SU-DHL-6 (cell line): ENCODE results near the gene KIF20A.
A peak's percentile ranks its signal among the peaks of the same experiment; 100 is the strongest.

ENCODE experiments used
- H2AFZ ChIP-seq: fragments of 200-600 bp; sonication (generic); 2 replicates; pipeline ENCODE4 v1.6.1; 2014; ENCODE audit warnings: low read depth, mild to moderate bottlenecking, moderate library complexity, mixed read lengths, antibody characterized with exemption, low read length; ENCODE audit not compliant: severe bottlenecking
- H3F3A ChIP-seq: fragments of 200-600 bp; shearing (Covaris generic); 2 replicates; pipeline ENCODE4 v1.6.0; 2016; ENCODE audit warnings: antibody characterized with exemption, mild to moderate bottlenecking; ENCODE audit not compliant: insufficient read depth
- H3K27ac ChIP-seq: fragments of 200-600 bp; sonication (generic); 2 replicates; pipeline ENCODE4 v1.5.1; 2016; ENCODE audit warnings: low read depth, mild to moderate bottlenecking, low read length, moderate library complexity, mixed read lengths
- H3K27me3 ChIP-seq: fragments of 200-600 bp; sonication (generic), shearing (Covaris generic); 2 replicates; pipeline ENCODE4 v1.6.0; 2014; ENCODE audit warnings: mild to moderate bottlenecking, low read length
- H3K36me3 ChIP-seq: fragments of 200-600 bp; sonication (generic); 2 replicates; pipeline ENCODE4 v1.6.1; 2014; ENCODE audit warnings: mild to moderate bottlenecking, low read length, mixed read lengths
- H3K4me2 ChIP-seq: fragments of 300-600, 200-600 bp; shearing (Covaris generic), sonication (generic); 2 replicates; pipeline ENCODE4 v1.6.0; 2014; ENCODE audit warnings: low read length, low read depth, mild to moderate bottlenecking; ENCODE audit not compliant: poor library complexity, severe bottlenecking
- H3K4me3 ChIP-seq: fragments of 200-600 bp; sonication (generic); 2 replicates; pipeline ENCODE4 v1.5.1; 2014; ENCODE audit warnings: antibody characterized with exemption, low read length, mild to moderate bottlenecking, mixed read lengths; ENCODE audit not compliant: insufficient read depth, poor library complexity, severe bottlenecking
- H3K79me2 ChIP-seq: fragments of 200-600 bp; sonication (generic); 2 replicates; pipeline ENCODE4 v1.6.1; 2014; ENCODE audit warnings: mild to moderate bottlenecking, low read length, moderate library complexity; ENCODE audit not compliant: insufficient read depth
- H3K9ac ChIP-seq: fragments of 200-600 bp; sonication (generic); 2 replicates; pipeline ENCODE4 v1.7.0; 2014; ENCODE audit warnings: mild to moderate bottlenecking, low read length
- H3K9me2 ChIP-seq: fragments of 200-600 bp; sonication (generic); replicated peaks from 2 replicates; pipeline ENCODE4 v1.6.1; 2014; ENCODE audit warnings: low read length; ENCODE audit not compliant: insufficient read depth
- H3K9me3 ChIP-seq: fragments of 200-600 bp; sonication (generic); 2 replicates; pipeline ENCODE4 v1.6.1; 2014; ENCODE audit warnings: low read length, mixed read lengths; ENCODE audit not compliant: insufficient read depth
- H4K20me1 ChIP-seq: fragments of 200-600 bp; sonication (generic); 2 replicates; pipeline ENCODE4 v1.6.1; 2014; ENCODE audit warnings: low read depth, mild to moderate bottlenecking, antibody characterized with exemption, low read length, moderate library complexity, mixed read lengths
- EZH2phosphoT487 ChIP-seq: fragments of 200-600 bp; sonication (generic), shearing (Covaris generic); conservative IDR thresholded peaks from 2 replicates; pipeline ENCODE4 v1.6.1; 2018; ENCODE audit warnings: mild to moderate bottlenecking, antibody characterized with exemption, low read length, moderate library complexity, mixed read lengths
- TF ChIP-seq, protein P1 (sequence below): fragments of 200-600 bp; sonication (generic); IDR thresholded peaks from one replicate; pipeline ENCODE4 v1.5.1; 2017; ENCODE audit warnings: antibody characterized with exemption, mild to moderate bottlenecking, low read length, moderate library complexity; ENCODE audit not compliant: insufficient read depth, poor library complexity, severe bottlenecking

The KIF20A gene

DNA sequence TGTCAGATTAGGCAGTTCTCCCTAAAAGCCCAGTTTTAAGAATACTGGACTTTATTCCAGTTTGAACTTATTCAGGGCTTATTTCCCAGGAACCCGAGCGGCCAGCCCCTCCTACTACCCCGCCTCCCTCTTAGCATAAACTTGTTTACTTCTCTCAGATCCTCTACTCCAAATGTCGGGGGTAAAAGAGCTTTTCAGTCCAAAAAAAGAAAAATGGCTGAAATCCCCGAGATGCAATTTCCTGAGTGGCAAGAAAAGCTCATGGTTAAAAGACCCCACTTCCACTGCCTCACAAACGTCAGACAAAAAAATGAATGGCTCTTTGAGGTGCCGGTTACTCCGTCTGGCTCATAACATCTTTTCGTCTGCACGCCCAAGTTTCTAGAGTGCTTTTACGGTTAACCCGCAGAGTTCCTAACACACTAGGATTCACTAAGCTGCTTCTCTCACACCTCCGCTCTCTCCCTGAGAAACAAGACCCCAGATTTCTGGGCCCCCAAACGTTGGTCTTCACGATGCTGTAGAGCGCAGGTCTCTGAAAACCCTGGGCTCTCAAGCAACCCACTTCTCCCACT, 884 bp upstream of the KIF20A start:
- Histone ChIP-seq H3K36me3 (no peaks in the 10 kb centered on the region), H4K20me1 (no peaks in the 10 kb centered on the region), H2AFZ (peak overlapping the region; percentile 93), H3K79me2 (peaks cover 32% of the 10 kb centered on the region), H3K4me2 (peak overlapping the region; percentile 75), H3K9me2 (no peaks in the 10 kb centered on the region), H3K27me3 (no peaks in the 10 kb centered on the region), H3K4me3 (peak overlapping the region; percentile 83), H3K27ac (peak overlapping the region; percentile 83), H3K9ac (peak overlapping the region; percentile 75), H3F3A (0 out of 2 replicates have a peak, but pooled peaks cover 10% of the 10 kb centered on the region), H3K9me3 (no peaks in the 10 kb centered on the region)
- TF ChIP-seq, protein P1, sequence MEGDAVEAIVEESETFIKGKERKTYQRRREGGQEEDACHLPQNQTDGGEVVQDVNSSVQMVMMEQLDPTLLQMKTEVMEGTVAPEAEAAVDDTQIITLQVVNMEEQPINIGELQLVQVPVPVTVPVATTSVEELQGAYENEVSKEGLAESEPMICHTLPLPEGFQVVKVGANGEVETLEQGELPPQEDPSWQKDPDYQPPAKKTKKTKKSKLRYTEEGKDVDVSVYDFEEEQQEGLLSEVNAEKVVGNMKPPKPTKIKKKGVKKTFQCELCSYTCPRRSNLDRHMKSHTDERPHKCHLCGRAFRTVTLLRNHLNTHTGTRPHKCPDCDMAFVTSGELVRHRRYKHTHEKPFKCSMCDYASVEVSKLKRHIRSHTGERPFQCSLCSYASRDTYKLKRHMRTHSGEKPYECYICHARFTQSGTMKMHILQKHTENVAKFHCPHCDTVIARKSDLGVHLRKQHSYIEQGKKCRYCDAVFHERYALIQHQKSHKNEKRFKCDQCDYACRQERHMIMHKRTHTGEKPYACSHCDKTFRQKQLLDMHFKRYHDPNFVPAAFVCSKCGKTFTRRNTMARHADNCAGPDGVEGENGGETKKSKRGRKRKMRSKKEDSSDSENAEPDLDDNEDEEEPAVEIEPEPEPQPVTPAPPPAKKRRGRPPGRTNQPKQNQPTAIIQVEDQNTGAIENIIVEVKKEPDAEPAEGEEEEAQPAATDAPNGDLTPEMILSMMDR: no peak
- TF ChIP-seq EZH2phosphoT487: no peak

DNA sequence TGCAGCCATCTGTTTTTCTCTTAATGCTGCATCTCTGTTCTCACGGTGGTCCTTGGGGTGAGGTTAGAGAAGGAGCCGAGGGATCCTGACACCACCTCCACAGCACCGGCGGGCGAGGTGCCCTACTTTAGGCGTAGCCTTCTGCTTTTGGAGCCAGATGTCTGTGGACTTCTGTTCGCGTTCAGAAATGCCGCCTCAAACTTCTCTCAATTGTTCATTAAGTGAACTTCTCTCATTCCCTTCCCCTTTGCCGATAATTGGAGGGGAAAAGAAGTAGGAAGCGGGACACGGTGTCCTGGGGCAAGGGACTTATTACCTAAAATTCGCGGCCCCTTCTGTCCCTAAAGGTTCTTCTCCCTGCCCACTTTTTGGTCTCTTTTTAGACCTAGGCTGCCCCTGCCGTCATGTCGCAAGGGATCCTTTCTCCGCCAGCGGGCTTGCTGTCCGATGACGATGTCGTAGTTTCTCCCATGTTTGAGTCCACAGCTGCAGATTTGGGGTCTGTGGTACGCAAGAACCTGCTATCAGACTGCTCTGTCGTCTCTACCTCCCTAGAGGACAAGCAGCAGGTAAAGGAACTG, 455 bp downstream of the KIF20A start:
- H3K27ac ChIP-seq: peak overlapping the region; percentile 83
- H3K4me2 ChIP-seq: peak overlapping the region; percentile 75
- H3K36me3 ChIP-seq: no peaks in the 10 kb centered on the region
- TF ChIP-seq EZH2phosphoT487: no peak
- TF ChIP-seq, protein P1: no peak
- no peaks in the 10 kb centered on the region for H3K27me3 ChIP-seq
- no peaks in the 10 kb centered on the region for H3K9me2 ChIP-seq
- peaks cover 32% of the 10 kb centered on the region for H3K79me2 ChIP-seq
- 0 out of 2 replicates have a peak, but pooled peaks cover 10% of the 10 kb centered on the region for H3F3A ChIP-seq
- no peaks in the 10 kb centered on the region for H3K9me3 ChIP-seq
- no peaks in the 10 kb centered on the region for H4K20me1 ChIP-seq
- peak overlapping the region; percentile 83 for H3K4me3 ChIP-seq
- H3K9ac ChIP-seq: peak overlapping the region; percentile 75
- H2AFZ ChIP-seq: peak overlapping the region; percentile 71

DNA sequence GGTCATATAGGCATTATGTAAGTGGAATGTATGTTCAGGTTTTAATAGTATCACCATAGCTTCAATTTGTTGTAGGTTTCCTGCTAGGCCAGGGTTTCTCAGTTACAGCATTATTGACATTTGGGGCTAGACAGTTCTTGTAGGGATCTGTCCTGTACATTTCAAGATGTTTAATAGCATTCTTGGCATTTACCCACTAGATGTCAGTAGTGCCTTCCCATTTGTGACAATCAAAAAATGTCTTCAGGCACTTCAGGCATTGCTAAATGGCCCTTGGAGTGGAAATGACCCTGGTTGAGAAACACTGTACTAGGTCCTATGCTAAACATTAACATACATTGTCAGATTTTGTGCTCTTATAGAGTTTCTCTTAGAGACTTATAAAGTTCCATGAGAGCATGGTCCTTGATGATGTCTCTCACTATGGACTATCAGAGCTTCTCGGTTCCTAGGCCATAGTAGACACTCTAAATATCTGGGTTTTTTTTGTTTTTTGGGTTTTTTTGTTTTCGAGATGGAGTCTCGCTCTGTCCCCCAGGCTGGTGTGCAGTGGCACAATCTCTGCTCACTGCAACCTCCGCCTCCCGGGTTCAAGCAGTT, 1.4 kb downstream of the KIF20A start:
- H3K9me3 ChIP-seq: no peaks in the 10 kb centered on the region
- no peaks in the 10 kb centered on the region for H3K36me3 ChIP-seq
- H3K9me2 ChIP-seq: no peaks in the 10 kb centered on the region
- H3K4me2 ChIP-seq: peak overlapping the region; percentile 75
- 0 out of 2 replicates have a peak, but pooled peaks cover 11% of the 10 kb centered on the region for H3F3A ChIP-seq
- peak overlapping the region; percentile 83 for H3K4me3 ChIP-seq
- H2AFZ ChIP-seq: no peak overlapping the region
- no peak for TF ChIP-seq EZH2phosphoT487
- TF ChIP-seq, protein P1: peak; percentile 47
- peaks cover 32% of the 10 kb centered on the region for H3K79me2 ChIP-seq
- H3K27ac ChIP-seq: peak overlapping the region; percentile 83
- H3K27me3 ChIP-seq: no peaks in the 10 kb centered on the region
- peak overlapping the region; percentile 75 for H3K9ac ChIP-seq
- H4K20me1 ChIP-seq: no peaks in the 10 kb centered on the region
